Mucosa of descending colon (tissue), 3 donors: ENCODE results near the gene CDK14. TPM values are rescaled to one million over a fixed set of nuclear protein-coding genes. Genes with fewer than 3 reads are reported as not detected.

Source experiments
- ATAC-seq: fragments of 200-7000 bp; cut with Tn5 transposase; one replicate; pipeline ENCODE4 v1.9.1; 2020; ENCODE audit warnings: mild to moderate bottlenecking, moderate library complexity
- DNase-seq, 3 donors: peaks; one replicate each; pipeline ENCODE4 v3.0.0-alpha.2; 2020
- H3K36me3 ChIP-seq: fragments of 200-600 bp; one replicate; pipeline ENCODE4 v1.8.0; 2021; ENCODE audit warnings: low read depth, mild to moderate bottlenecking
- H3K4me1 ChIP-seq: fragments of 200-600 bp; one replicate; pipeline ENCODE4 v1.8.0; 2021; ENCODE audit warnings: low read depth, mild to moderate bottlenecking
- H3K4me3 ChIP-seq: fragments of 200-600 bp; one replicate; pipeline ENCODE4 v1.8.0; 2021; ENCODE audit warnings: mild to moderate bottlenecking
- H3K9me3 ChIP-seq: fragments of 200-600 bp; one replicate; pipeline ENCODE4 v1.8.0; 2021; ENCODE audit warnings: mild to moderate bottlenecking
- intact Hi-C, 2 donors: fragments of 100-400 bp; cut with DNase I in 1 of 2; cut with micrococcal nuclease in 1 of 2; formaldehyde crosslinking; loops; one replicate each; pipeline versions ENCODE4 v1.11.0 to v1.11.1; 2022; cut with DNase I, micrococcal nuclease
- total RNA-seq, 3 donors: library from RNA; stranded (reverse); fragmentation: NEBNext Ultra II Directional in 2 of 3; extraction: Animal tissue kit (Norgen Biotek cat#: 25700) in 2 of 3; gene quantifications; one replicate each; pipeline versions ENCODE4 v1.2.1 to v1.2.4, GENCODE V29; 2021 to 2023
- TF ChIP-seq, protein P1 (sequence below): fragments of 200-600 bp; IDR thresholded peaks from one replicate; pipeline ENCODE4 v1.8.0; 2022; ENCODE audit warnings: antibody characterized with exemption, mild to moderate bottlenecking
- donor health status: DM: no; HTN: no; CAD: no; lungs with moderate emphysema.
- donor health status: DM: no; HTN: no; CAD: no.
- donor health status: DM: no; HTN: yes; CAD: no.

The CDK14 gene
- total RNA-seq, 3 donors from 2014 or later, result 5.4 to 24.4 (median 5.6) TPM

GRCh38 chr7:91085175-91085574, 489.1 kb downstream of the CDK14 start:
- DNase-seq (no peak), ATAC-seq (no peak)
- no peak overlapping the region for H3K4me3 ChIP-seq
- peaks cover 3% of the 10 kb centered on the region for H3K4me1 ChIP-seq
- intact Hi-C loops, result loop anchor here in 1 of 2 donors (10.0 kb wide), 1 partner anchor 180 kb away; the partner anchor contains the start of gene FZD1
- H3K36me3 ChIP-seq, result no peaks in the 10 kb centered on the region
- TF ChIP-seq, protein P1, sequence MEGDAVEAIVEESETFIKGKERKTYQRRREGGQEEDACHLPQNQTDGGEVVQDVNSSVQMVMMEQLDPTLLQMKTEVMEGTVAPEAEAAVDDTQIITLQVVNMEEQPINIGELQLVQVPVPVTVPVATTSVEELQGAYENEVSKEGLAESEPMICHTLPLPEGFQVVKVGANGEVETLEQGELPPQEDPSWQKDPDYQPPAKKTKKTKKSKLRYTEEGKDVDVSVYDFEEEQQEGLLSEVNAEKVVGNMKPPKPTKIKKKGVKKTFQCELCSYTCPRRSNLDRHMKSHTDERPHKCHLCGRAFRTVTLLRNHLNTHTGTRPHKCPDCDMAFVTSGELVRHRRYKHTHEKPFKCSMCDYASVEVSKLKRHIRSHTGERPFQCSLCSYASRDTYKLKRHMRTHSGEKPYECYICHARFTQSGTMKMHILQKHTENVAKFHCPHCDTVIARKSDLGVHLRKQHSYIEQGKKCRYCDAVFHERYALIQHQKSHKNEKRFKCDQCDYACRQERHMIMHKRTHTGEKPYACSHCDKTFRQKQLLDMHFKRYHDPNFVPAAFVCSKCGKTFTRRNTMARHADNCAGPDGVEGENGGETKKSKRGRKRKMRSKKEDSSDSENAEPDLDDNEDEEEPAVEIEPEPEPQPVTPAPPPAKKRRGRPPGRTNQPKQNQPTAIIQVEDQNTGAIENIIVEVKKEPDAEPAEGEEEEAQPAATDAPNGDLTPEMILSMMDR, result no peak
- no peaks in the 10 kb centered on the region for H3K9me3 ChIP-seq

GRCh38 chr7:91086200-91086599, 490.1 kb downstream of the CDK14 start:
- no peaks in the 10 kb centered on the region for H3K36me3 ChIP-seq
- DNase-seq (no peak), ATAC-seq (no peak)
- H3K9me3 ChIP-seq, result no peaks in the 10 kb centered on the region
- peaks cover 3% of the 10 kb centered on the region for H3K4me1 ChIP-seq
- intact Hi-C loops, result loop anchor here in 1 of 2 donors (10.0 kb wide), 1 partner anchor 179 kb away; the partner anchor contains the start of gene FZD1
- TF ChIP-seq, protein P1, result no peak
- no peak overlapping the region for H3K4me3 ChIP-seq

GRCh38 chr7:91088156-91088555, 492.0 kb downstream of the CDK14 start:
- H3K4me3 ChIP-seq, result no peak overlapping the region
- H3K4me1 ChIP-seq, result peaks cover 3% of the 10 kb centered on the region
- intact Hi-C loops, result loop anchor here in 1 of 2 donors (10.0 kb wide), 1 partner anchor 177 kb away; the partner anchor contains the start of gene FZD1

GRCh38 chr7:91088691-91089090, 492.6 kb downstream of the CDK14 start:
- ATAC-seq, result no peak
- intact Hi-C loops, result loop anchor here in 1 of 2 donors (10.0 kb wide), 1 partner anchor 176 kb away; the partner anchor contains the start of gene FZD1

More at GRCh38 chr7:91088156-91088555, 492.0 kb downstream of the CDK14 start:
- ATAC-seq, result no peak
- no peaks in the 10 kb centered on the region for H3K36me3 ChIP-seq
- H3K9me3 ChIP-seq, result no peaks in the 10 kb centered on the region
- TF ChIP-seq, protein P1, result no peak
- DNase-seq, result no peak

DNA sequence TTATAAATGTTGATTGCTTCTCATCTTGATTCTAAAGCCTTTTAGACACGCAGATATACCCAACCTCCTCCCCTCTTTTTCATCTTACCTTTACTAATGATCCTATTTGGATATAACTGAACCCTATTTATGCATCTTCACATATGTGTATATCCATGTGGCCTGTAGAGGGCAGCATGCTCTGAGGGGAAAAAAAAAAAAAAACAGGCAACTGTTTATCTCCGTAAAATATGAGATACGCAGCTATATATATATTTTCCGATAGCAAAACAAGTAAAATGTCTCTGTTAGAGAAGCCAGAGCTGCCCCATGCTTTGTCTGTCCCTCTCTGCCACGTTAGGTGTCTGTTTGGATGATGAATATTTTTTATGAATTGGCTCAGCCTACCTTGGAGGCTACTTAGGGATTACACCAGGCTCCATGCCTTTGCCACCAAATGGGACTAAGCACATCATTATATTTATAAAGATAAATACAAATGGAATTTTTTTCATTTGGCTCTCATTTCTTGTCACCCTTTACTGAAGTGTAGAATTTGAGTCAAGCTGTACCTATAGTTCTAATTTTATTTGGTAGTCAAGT, 493.4 kb downstream of the CDK14 start:
- peak; percentile 59 for ATAC-seq
- TF ChIP-seq, protein P1, result no peak
- peak in 1 of 3 donors; percentile 16 for DNase-seq
- H3K9me3 ChIP-seq, result no peaks in the 10 kb centered on the region
- no peak overlapping the region for H3K4me3 ChIP-seq
- H3K36me3 ChIP-seq, result no peaks in the 10 kb centered on the region
- intact Hi-C loops, result loop anchor here in 1 of 2 donors (10.0 kb wide), 1 partner anchor 175 kb away; the partner anchor contains the start of gene FZD1
- H3K4me1 ChIP-seq, result peaks cover 3% of the 10 kb centered on the region

More at GRCh38 chr7:91088691-91089090, 492.6 kb downstream of the CDK14 start:
- TF ChIP-seq, protein P1, result no peak
- H3K36me3 ChIP-seq, result no peaks in the 10 kb centered on the region
- no peak for DNase-seq
- no peak overlapping the region for H3K4me3 ChIP-seq
- H3K9me3 ChIP-seq, result no peaks in the 10 kb centered on the region
- H3K4me1 ChIP-seq, result peaks cover 3% of the 10 kb centered on the region
